AG08396 (cell line): ENCODE measurements around the gene CACNB3.

Experiments used
- DNase-seq: peaks from one replicate; pipeline ENCODE4 v3.0.0; 2012; ENCODE audit warnings: low spot score, mixed read lengths

Gene CACNB3

GRCh38 chr12:48788854-48789775 is 29.2 kb upstream of the CACNB3 start, which contains the start of gene ADCY6:
Gene ADCY6, minus strand, starts transcription at chr12:48789089. Its CDS starts 5,655 bp downstream, at chr12:48783434.
- peak; percentile 89 for DNase-seq

- DNase-seq: no peak
Observed at GRCh38 chr12:48789858-48790326, 28.4 kb upstream of the CACNB3 start.

GRCh38 chr12:48793696-48794095 is 24.6 kb upstream of the CACNB3 start:
- no peak for DNase-seq

GRCh38 chr12:48794870-48795269 is 23.4 kb upstream of the CACNB3 start:
- no peak for DNase-seq

GRCh38 chr12:48795550-48796455 is 22.5 kb upstream of the CACNB3 start:
- peak; percentile 86 for DNase-seq

GRCh38 chr12:48796976-48797375 is 21.3 kb upstream of the CACNB3 start:
- no peak for DNase-seq

- no peak for DNase-seq
Observed at GRCh38 chr12:48800457-48800856, 17.8 kb upstream of the CACNB3 start.

- DNase-seq: no peak
Observed at GRCh38 chr12:48800971-48801370, 17.3 kb upstream of the CACNB3 start.

- no peak for DNase-seq
Observed at GRCh38 chr12:48803675-48804074, 14.6 kb upstream of the CACNB3 start.

- no peak for DNase-seq
Observed at GRCh38 chr12:48807981-48808380, 10.3 kb upstream of the CACNB3 start.

GRCh38 chr12:48810903-48811431 is 7.3 kb upstream of the CACNB3 start:
- peak; percentile 87 for DNase-seq

GRCh38 chr12:48811437-48812090 is 6.7 kb upstream of the CACNB3 start:
- DNase-seq: no peak

- no peak for DNase-seq
Observed at GRCh38 chr12:48812389-48812788, 5.9 kb upstream of the CACNB3 start.

- no peak for DNase-seq
Observed at GRCh38 chr12:48813465-48814261, 4.6 kb upstream of the CACNB3 start.

- peak; percentile 93 for DNase-seq
Observed at GRCh38 chr12:48814262-48815125, 3.8 kb upstream of the CACNB3 start.

- peak; percentile 88 for DNase-seq
Observed at GRCh38 chr12:48815126-48816110, 2.9 kb upstream of the CACNB3 start.

- no peak for DNase-seq
Observed at GRCh38 chr12:48816143-48816854, 2.0 kb upstream of the CACNB3 start.
